Endothelial cell of umbilical vein (primary cell): ENCODE data around the gene STRA6. TPM values are rescaled to one million over a fixed set of nuclear protein-coding genes. Genes with fewer than 3 reads are reported as not detected.
A peak's percentile ranks its signal among the peaks of the same experiment; 100 is the strongest.

Source experiments
- BruUV-seq: library from RNA; stranded (reverse); fragments of 400-500 nt; replicated peaks from 2 replicates; lab custom pipeline; 2021; lab: Mats Ljungman, UMichigan
- CTCF ChIA-PET: fragments of 300-600, 350-600 bp; sonication (Branson Sonifier 250); formaldehyde crosslinking; loops from one replicate; lab custom pipeline; 2021; ENCODE audit warnings: antibody characterized with exemption, inconsistent platforms; lab: Charles Lee
- POLR2A ChIA-PET: fragments of 300-600, 350-600 bp; sonication (Branson Sonifier 250); formaldehyde crosslinking; loops from one replicate; lab custom pipeline; 2021; ENCODE audit warnings: antibody characterized with exemption, inconsistent platforms; lab: Charles Lee
- DNase-seq: peaks from one replicate; pipeline ENCODE4 v3.0.0-alpha.2; 2011; ENCODE audit warnings: low read depth, low spot score
- FAIRE-seq: peaks from 2 replicates; lab custom pipeline; 2011; peaks lifted over from hg19 to GRCh38; lab: Jason Lieb, UNC
- H2AFZ ChIP-seq: 2 replicates; pipeline ENCODE4 v1.6.0; 2012; ENCODE audit warnings: low read depth, low read length, control low read depth, inconsistent platforms
- H3K27ac ChIP-seq: 2 replicates; pipeline ENCODE4 v1.5.1; 2011; ENCODE audit warnings: low read depth, mild to moderate bottlenecking, control low read depth, low read length, moderate library complexity; ENCODE audit not compliant: insufficient read depth
- H3K27me3 ChIP-seq, 2 experiments: 2 replicates each; pipeline versions ENCODE4 v1.6.0 to v1.6.1; 2011; ENCODE audit warnings: low read length in 2 of 2, mixed read lengths in 1 of 2; ENCODE audit not compliant: control insufficient read depth in 2 of 2, insufficient read depth in 2 of 2
- H3K36me3 ChIP-seq, 2 experiments: 2 replicates in 1 of 2; 3 replicates in 1 of 2; pipeline ENCODE4 v1.5.1; 2011; ENCODE audit warnings: low read length in 2 of 2, mild to moderate bottlenecking in 1 of 2, moderate library complexity in 1 of 2; ENCODE audit not compliant: control insufficient read depth in 2 of 2, insufficient read depth in 2 of 2; ENCODE audit errors: extremely low read depth in 1 of 2
- H3K4me1 ChIP-seq: 3 replicates; pipeline ENCODE4 v1.5.1; 2011; ENCODE audit warnings: mild to moderate bottlenecking, low read length; ENCODE audit not compliant: control insufficient read depth, insufficient read depth; ENCODE audit errors: extremely low read depth
- H3K4me2 ChIP-seq: 2 replicates; pipeline ENCODE4 v1.6.1; 2011; ENCODE audit warnings: low read length, control low read depth, mixed read lengths; ENCODE audit not compliant: insufficient read depth
- H3K4me3 ChIP-seq, 3 experiments: fragments of 200-600 bp in 1 of 3; sonication (generic), shearing (Covaris generic) in 1 of 3; replicated peaks in 1 of 3; 2 replicates each; pipeline ENCODE4 v1.5.1; 2011 to 2016; ENCODE audit warnings: control low read depth in 3 of 3, low read length in 3 of 3, mild to moderate bottlenecking in 2 of 3, inconsistent platforms in 1 of 3, low read depth in 1 of 3, moderate library complexity in 1 of 3; ENCODE audit not compliant: insufficient read depth in 1 of 3
- H3K79me2 ChIP-seq: 2 replicates; pipeline ENCODE4 v1.6.0; 2012; ENCODE audit warnings: low read length, inconsistent platforms; ENCODE audit not compliant: control insufficient read depth, insufficient read depth
- H3K9ac ChIP-seq: replicated peaks from 2 replicates; pipeline ENCODE3; 2011; ENCODE audit warnings: low read length, control low read depth; ENCODE audit not compliant: insufficient read depth; ENCODE audit errors: extremely low read depth
- H3K9me1 ChIP-seq: replicated peaks from 3 replicates; pipeline ENCODE4 v1.6.0; 2011; ENCODE audit warnings: mild to moderate bottlenecking, low read length; ENCODE audit not compliant: control insufficient read depth, insufficient read depth; ENCODE audit errors: extremely low read depth
- H3K9me3 ChIP-seq: replicated peaks from 2 replicates; pipeline ENCODE4 v1.5.1; 2012; ENCODE audit warnings: low read length, inconsistent platforms; ENCODE audit not compliant: control insufficient read depth, insufficient read depth
- H4K20me1 ChIP-seq: replicated peaks from 2 replicates; pipeline ENCODE3; 2011; ENCODE audit warnings: mild to moderate bottlenecking, low read length; ENCODE audit not compliant: control insufficient read depth, insufficient read depth; ENCODE audit errors: extremely low read depth
- EZH2 ChIP-seq: IDR thresholded peaks from 2 replicates; pipeline ENCODE4 v1.6.1; 2012; ENCODE audit warnings: borderline replicate concordance, low read depth, mild to moderate bottlenecking, moderate library complexity, low read length, inconsistent platforms; ENCODE audit not compliant: severe bottlenecking
- FOS ChIP-seq: IDR thresholded peaks from 2 replicates; pipeline ENCODE4 v1.6.1; 2011; ENCODE audit warnings: mild to moderate bottlenecking, low read length, moderate library complexity, borderline replicate concordance; ENCODE audit not compliant: insufficient read depth
- GATA2 ChIP-seq: IDR thresholded peaks from 2 replicates; pipeline ENCODE4 v1.7.0; 2011; ENCODE audit warnings: low read depth, mild to moderate bottlenecking, moderate library complexity, mixed read lengths, low read length; ENCODE audit not compliant: insufficient read length, insufficient read depth
- JUN ChIP-seq: IDR thresholded peaks from 2 replicates; pipeline ENCODE4 v1.6.1; 2011; ENCODE audit warnings: borderline replicate concordance, low read depth; ENCODE audit not compliant: insufficient read length, insufficient read depth
- MYC ChIP-seq: IDR thresholded peaks from one replicate; pipeline ENCODE4 v1.6.1; 2011; ENCODE audit warnings: mild to moderate bottlenecking, low read depth, low read length
- POLR2A ChIP-seq: IDR thresholded peaks from 2 replicates; pipeline ENCODE4 v1.6.1; 2012; ENCODE audit warnings: low read depth, mild to moderate bottlenecking, control low read depth, low read length
- POLR2AphosphoS5 ChIP-seq: IDR thresholded peaks from 2 replicates; pipeline ENCODE4 v1.6.1; 2012; ENCODE audit warnings: low read depth, mild to moderate bottlenecking, control low read depth, low read length, moderate library complexity; ENCODE audit not compliant: insufficient read depth
- dilution Hi-C: fragments of 300-500 bp; cut with MboI; formaldehyde crosslinking; loops from one replicate; pipeline ENCODE4 v1.15.0; 2019; ENCODE audit warnings: low sequenced_read_pairs; ENCODE audit not compliant: extremely low pct_ligation_motif_present
- intact Hi-C: fragments of 100-400 bp; cut with micrococcal nuclease; formaldehyde crosslinking; loops from one replicate; pipeline ENCODE4 v1.10.0; 2022
- polyA plus RNA-seq, 4 experiments: library from polyadenylated mRNA; depleted of rRNA in 3 of 4; stranded (reverse) in 3 of 4; unstranded in 1 of 4; fragments of >200 nt; gene quantifications; 2 replicates each; pipeline versions ENCODE4 v1.2.1 to v1.2.3, GENCODE V29; 2011 to 2012; ENCODE audit warnings: missing spikeins in 1 of 4
- total RNA-seq: library from RNA; stranded (reverse); gene quantifications from 2 replicates; pipeline ENCODE4 v1.2.3, GENCODE V29; 2021
- TF ChIP-seq, protein P1 (sequence below): IDR thresholded peaks from 2 replicates; pipeline ENCODE4 v1.6.1; 2011; ENCODE audit not compliant: insufficient read depth, insufficient read length
- TF ChIP-seq, protein P2 (sequence below), 2 donors: IDR thresholded peaks; 1 replicate in 1 of 2; 2 replicates in 1 of 2; pipeline ENCODE4 v1.5.1; 2011; ENCODE audit warnings: low read length in 2 of 2, mild to moderate bottlenecking in 2 of 2, moderate library complexity in 2 of 2, control low read depth in 1 of 2, inconsistent platforms in 1 of 2, low read depth in 1 of 2; ENCODE audit not compliant: insufficient read depth in 1 of 2; ENCODE audit errors: extremely low read depth in 1 of 2

The STRA6 gene
- total and polyA plus RNA-seq, 2 donors (not counting 3 experiments of a cell fraction or from before 2014, with no cell fraction given): not detected

DNA sequence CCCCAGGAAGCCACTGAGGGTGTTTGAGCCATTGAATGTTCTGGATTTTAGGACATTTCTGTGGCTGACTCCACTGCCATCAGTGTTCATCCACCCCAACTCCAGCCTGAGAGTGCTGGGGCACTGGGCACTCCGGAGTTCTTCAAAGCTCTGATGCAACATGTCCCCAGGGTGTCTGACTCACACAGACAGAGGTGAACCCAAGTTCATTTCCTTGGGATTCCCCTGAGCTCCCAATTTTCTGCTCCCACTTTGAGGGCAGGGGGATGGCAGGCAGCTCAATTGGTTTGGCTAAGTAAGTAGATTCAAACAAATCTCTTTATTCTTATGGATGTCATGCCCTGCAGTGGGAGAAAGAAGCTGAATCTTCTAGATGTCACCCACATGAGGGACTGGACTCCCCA lies 2.2 kb downstream of the STRA6 start:
- Histone ChIP-seq H4K20me1 (no peaks in the 10 kb centered on the region), H3K4me2 (no peak overlapping the region), H3K27ac (no peak overlapping the region), H3K36me3 (no peaks in the 10 kb centered on the region), H3K9ac (no peak overlapping the region), H3K27me3 (peaks cover 0 to 3% of the 10 kb centered on the region in 2 experiments), H2AFZ (no peak overlapping the region), H3K9me3 (no peaks in the 10 kb centered on the region), H3K4me1 (peaks cover 3% of the 10 kb centered on the region), H3K4me3 (no peak overlapping the region), H3K9me1 (no peaks in the 10 kb centered on the region), H3K79me2 (no peaks in the 10 kb centered on the region)
- POLR2A ChIA-PET: no interaction called here
- intact Hi-C loops (no loop called here), dilution Hi-C loops (no loop called here)
- TF ChIP-seq POLR2A (no peak), GATA2 (no peak), FOS (no peak), POLR2AphosphoS5 (no peak), MYC (no peak), JUN (no peak), EZH2 (no peak)
- TF ChIP-seq, protein P1, sequence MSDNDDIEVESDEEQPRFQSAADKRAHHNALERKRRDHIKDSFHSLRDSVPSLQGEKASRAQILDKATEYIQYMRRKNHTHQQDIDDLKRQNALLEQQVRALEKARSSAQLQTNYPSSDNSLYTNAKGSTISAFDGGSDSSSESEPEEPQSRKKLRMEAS: no peak
- TF ChIP-seq, protein P2, sequence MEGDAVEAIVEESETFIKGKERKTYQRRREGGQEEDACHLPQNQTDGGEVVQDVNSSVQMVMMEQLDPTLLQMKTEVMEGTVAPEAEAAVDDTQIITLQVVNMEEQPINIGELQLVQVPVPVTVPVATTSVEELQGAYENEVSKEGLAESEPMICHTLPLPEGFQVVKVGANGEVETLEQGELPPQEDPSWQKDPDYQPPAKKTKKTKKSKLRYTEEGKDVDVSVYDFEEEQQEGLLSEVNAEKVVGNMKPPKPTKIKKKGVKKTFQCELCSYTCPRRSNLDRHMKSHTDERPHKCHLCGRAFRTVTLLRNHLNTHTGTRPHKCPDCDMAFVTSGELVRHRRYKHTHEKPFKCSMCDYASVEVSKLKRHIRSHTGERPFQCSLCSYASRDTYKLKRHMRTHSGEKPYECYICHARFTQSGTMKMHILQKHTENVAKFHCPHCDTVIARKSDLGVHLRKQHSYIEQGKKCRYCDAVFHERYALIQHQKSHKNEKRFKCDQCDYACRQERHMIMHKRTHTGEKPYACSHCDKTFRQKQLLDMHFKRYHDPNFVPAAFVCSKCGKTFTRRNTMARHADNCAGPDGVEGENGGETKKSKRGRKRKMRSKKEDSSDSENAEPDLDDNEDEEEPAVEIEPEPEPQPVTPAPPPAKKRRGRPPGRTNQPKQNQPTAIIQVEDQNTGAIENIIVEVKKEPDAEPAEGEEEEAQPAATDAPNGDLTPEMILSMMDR (IDR thresholded peaks at IDR 0.05; ENCODE audit: extremely low read depth in 1 of 2, insufficient read depth in 1 of 2, low read depth in 1 of 2, low read length in 2 of 2): no peak
- no TSS peak for BruUV-seq
- CTCF ChIA-PET: interaction anchor here (1.0 to 1.5 kb wide), 4 partner anchors 28 to 121 kb away, joined by 3 to 4 read pairs (median 4); no protein-coding TSS in a partner anchor
- DNase-seq: peak; percentile 17
- no peak for FAIRE-seq
